OCI-LY7 (cell line): ENCODE results near the gene WIZ. TPM values are rescaled to one million over a fixed set of nuclear protein-coding genes. Genes with fewer than 3 reads are reported as not detected.

Experiments used
- BruUV-seq: library from RNA; stranded (reverse); fragments of 400-500 nt; replicated peaks from 2 replicates; lab custom pipeline; 2021; lab: Mats Ljungman, UMichigan
- CTCF ChIA-PET: fragments of 300-600 bp; sonication (Branson Sonifier 250); formaldehyde crosslinking; loops from one replicate; lab custom pipeline; 2022; ENCODE audit warnings: antibody characterized with exemption; ENCODE audit not compliant: unreplicated experiment; lab: Charles Lee
- POLR2A ChIA-PET: fragments of 300-600 bp; sonication (Branson Sonifier 250); formaldehyde crosslinking; loops from one replicate; lab custom pipeline; 2022; ENCODE audit warnings: antibody characterized with exemption; lab: Charles Lee
- DNase-seq: peaks from one replicate; pipeline ENCODE4 v3.0.0-alpha.2; 2015; ENCODE audit warnings: low spot score
- H2AFZ ChIP-seq: fragments of 200-600 bp; sonication (generic), shearing (Covaris generic); 2 replicates; pipeline ENCODE4 v1.6.1; 2014; ENCODE audit warnings: mild to moderate bottlenecking, antibody characterized with exemption, low read length, moderate library complexity
- H3K27ac ChIP-seq: fragments of 200-600 bp; sonication (generic); 2 replicates; pipeline ENCODE4 v1.5.1; 2014; ENCODE audit warnings: mixed run types, low read depth, mild to moderate bottlenecking, moderate library complexity, low read length, inconsistent platforms; ENCODE audit not compliant: poor library complexity, severe bottlenecking
- H3K36me3 ChIP-seq: fragments of 200-600 bp; sonication (generic); 2 replicates; pipeline ENCODE4 v1.6.1; 2014; ENCODE audit warnings: mild to moderate bottlenecking, antibody characterized with exemption, low read length, moderate library complexity, mixed read lengths; ENCODE audit not compliant: insufficient read depth
- H3K4me1 ChIP-seq: fragments of 200-600 bp; sonication (generic); 2 replicates; pipeline ENCODE4 v1.5.1; 2014; ENCODE audit warnings: mild to moderate bottlenecking, low read length; ENCODE audit not compliant: insufficient read depth, poor library complexity, severe bottlenecking
- H3K4me2 ChIP-seq: fragments of 200-600 bp; sonication (generic); 2 replicates; pipeline ENCODE4 v1.6.1; 2014; ENCODE audit warnings: mild to moderate bottlenecking, low read length
- H3K4me3 ChIP-seq: fragments of 200-600 bp; sonication (generic); 2 replicates; pipeline ENCODE4 v1.5.1; 2014; ENCODE audit warnings: mild to moderate bottlenecking, low read depth, low read length; ENCODE audit not compliant: poor library complexity, severe bottlenecking
- H3K79me2 ChIP-seq: fragments of 200-600 bp; sonication (generic); 2 replicates; pipeline ENCODE4 v1.6.1; 2016; ENCODE audit warnings: low read depth, mild to moderate bottlenecking, low read length, moderate library complexity, mixed read lengths; ENCODE audit not compliant: insufficient read depth
- H3K9me2 ChIP-seq: fragments of 200-600 bp; sonication (generic); 2 replicates; pipeline ENCODE4 v1.6.1; 2016; ENCODE audit warnings: mild to moderate bottlenecking, low read length, mixed read lengths; ENCODE audit not compliant: insufficient read depth
- H3K9me3 ChIP-seq: fragments of 200-600 bp; sonication (generic); 2 replicates; pipeline ENCODE4 v1.6.1; 2014; ENCODE audit warnings: mild to moderate bottlenecking, mixed run types, low read length, mixed read lengths
- H4K20me1 ChIP-seq: fragments of 200-600 bp; sonication (generic); 2 replicates; pipeline ENCODE4 v1.6.1; 2014; ENCODE audit warnings: mild to moderate bottlenecking, antibody characterized with exemption, low read length, moderate library complexity, mixed read lengths; ENCODE audit not compliant: insufficient read depth
- CTCF ChIP-seq: fragments of 200-600 bp; sonication (generic); conservative IDR thresholded peaks from 2 replicates; pipeline ENCODE4 v1.5.1; 2014; ENCODE audit warnings: mild to moderate bottlenecking, antibody characterized with exemption, low read length, moderate library complexity, mixed read lengths
- EZH2phosphoT487 ChIP-seq: fragments of 200-600 bp; sonication (generic); IDR thresholded peaks from 2 replicates; pipeline ENCODE4 v1.6.1; 2018; ENCODE audit warnings: low read depth, borderline replicate concordance, mild to moderate bottlenecking, mixed run types, antibody characterized with exemption, low read length, moderate library complexity, mixed read lengths
- intact Hi-C: fragments of 100-400 bp; cut with micrococcal nuclease; formaldehyde crosslinking; loops from one replicate; pipeline ENCODE4 v1.10.0; 2022; ENCODE audit not compliant: unreplicated experiment
- total RNA-seq, 2 experiments: library from RNA; depleted of rRNA in 1 of 2; stranded (reverse); fragments of >200 nt in 1 of 2; shearing (Covaris generic) in 1 of 2; gene quantifications; 2 replicates each; pipeline ENCODE4 v1.2.3, GENCODE V29; 2014 to 2022

Gene WIZ
- total RNA-seq, 2 experiments from 2014 or later, result 16.4 to 35.9 TPM

- no peak for DNase-seq
Measured at GRCh38 chr19:15498156-15498858, 48.6 kb upstream of the WIZ start.

GRCh38 chr19:15495151-15495550 is 45.4 kb upstream of the WIZ start:
- H3K4me1 ChIP-seq, result no peaks in the 10 kb centered on the region
- no peak overlapping the region for H3K27ac ChIP-seq
- BruUV-seq, result no TSS peak
- ChIA-PET CTCF (no interaction called here), POLR2A (no interaction called here)
- no peaks in the 10 kb centered on the region for H3K36me3 ChIP-seq
- no peak overlapping the region for H3K4me3 ChIP-seq
- intact Hi-C loops, result no loop called here
- H3K4me2 ChIP-seq, result no peak overlapping the region
- no peaks in the 10 kb centered on the region for H3K9me2 ChIP-seq
- no peaks in the 10 kb centered on the region for H3K79me2 ChIP-seq
- H2AFZ ChIP-seq, result no peak overlapping the region
- H4K20me1 ChIP-seq, result no peaks in the 10 kb centered on the region
- TF ChIP-seq EZH2phosphoT487, result no peak
- no peak for TF ChIP-seq CTCF
- no peak for DNase-seq
- no peaks in the 10 kb centered on the region for H3K9me3 ChIP-seq

More at GRCh38 chr19:15498156-15498858, 48.6 kb upstream of the WIZ start:
- no peak overlapping the region for H3K4me3 ChIP-seq
- intact Hi-C loops, result no loop called here
- no peak overlapping the region for H3K4me2 ChIP-seq
- BruUV-seq, result no TSS peak
- H3K27ac ChIP-seq, result no peak overlapping the region
- ChIA-PET POLR2A (no interaction called here), CTCF (no interaction called here)
- TF ChIP-seq CTCF, result no peak
- TF ChIP-seq EZH2phosphoT487, result no peak
- no peaks in the 10 kb centered on the region for H3K9me3 ChIP-seq
- no peaks in the 10 kb centered on the region for H3K36me3 ChIP-seq
- no peaks in the 10 kb centered on the region for H4K20me1 ChIP-seq
- no peaks in the 10 kb centered on the region for H3K4me1 ChIP-seq
- H2AFZ ChIP-seq, result no peak overlapping the region
- no peaks in the 10 kb centered on the region for H3K9me2 ChIP-seq
- H3K79me2 ChIP-seq, result no peaks in the 10 kb centered on the region

- no peak for DNase-seq
- Histone ChIP-seq H3K79me2 (no peaks in the 10 kb centered on the region), H4K20me1 (no peaks in the 10 kb centered on the region), H3K9me2 (no peaks in the 10 kb centered on the region), H3K4me1 (no peaks in the 10 kb centered on the region), H3K4me2 (no peak overlapping the region), H3K4me3 (no peak overlapping the region), H3K9me3 (no peaks in the 10 kb centered on the region), H3K36me3 (no peaks in the 10 kb centered on the region), H3K27ac (no peak overlapping the region), H2AFZ (no peak overlapping the region)
- POLR2A ChIA-PET, result no interaction called here
- intact Hi-C loops, result no loop called here
- CTCF ChIA-PET, result no interaction called here
- BruUV-seq, result no TSS peak
- TF ChIP-seq EZH2phosphoT487, result no peak
- TF ChIP-seq CTCF, result no peak
Measured at GRCh38 chr19:15488489-15489226, 38.9 kb upstream of the WIZ start.
